ENCODE data around the gene COL5A1.

GRCh38 chr9:134693011-134693410 is 51.4 kb downstream of the COL5A1 start:
- TF ChIP-seq, protein P1, sequence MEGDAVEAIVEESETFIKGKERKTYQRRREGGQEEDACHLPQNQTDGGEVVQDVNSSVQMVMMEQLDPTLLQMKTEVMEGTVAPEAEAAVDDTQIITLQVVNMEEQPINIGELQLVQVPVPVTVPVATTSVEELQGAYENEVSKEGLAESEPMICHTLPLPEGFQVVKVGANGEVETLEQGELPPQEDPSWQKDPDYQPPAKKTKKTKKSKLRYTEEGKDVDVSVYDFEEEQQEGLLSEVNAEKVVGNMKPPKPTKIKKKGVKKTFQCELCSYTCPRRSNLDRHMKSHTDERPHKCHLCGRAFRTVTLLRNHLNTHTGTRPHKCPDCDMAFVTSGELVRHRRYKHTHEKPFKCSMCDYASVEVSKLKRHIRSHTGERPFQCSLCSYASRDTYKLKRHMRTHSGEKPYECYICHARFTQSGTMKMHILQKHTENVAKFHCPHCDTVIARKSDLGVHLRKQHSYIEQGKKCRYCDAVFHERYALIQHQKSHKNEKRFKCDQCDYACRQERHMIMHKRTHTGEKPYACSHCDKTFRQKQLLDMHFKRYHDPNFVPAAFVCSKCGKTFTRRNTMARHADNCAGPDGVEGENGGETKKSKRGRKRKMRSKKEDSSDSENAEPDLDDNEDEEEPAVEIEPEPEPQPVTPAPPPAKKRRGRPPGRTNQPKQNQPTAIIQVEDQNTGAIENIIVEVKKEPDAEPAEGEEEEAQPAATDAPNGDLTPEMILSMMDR (IDR thresholded peaks at IDR 0.05), result no peak
- TF ChIP-seq POLR2A (IDR thresholded peaks at IDR 0.05), result no peak

All from heart left ventricle (tissue), 13 donors.